NCI-H2196 (cell line): ENCODE results near the gene MDN1.
"Not testable (repeated sequence)": the region's sequence is repeated elsewhere in the genome, so short reads cannot be mapped to it uniquely, and the experiment has no call there.

Experiments used
- DNase-seq: peaks from one replicate; lab custom pipeline; 2025; ENCODE audit not compliant: unreplicated experiment; lab: John Stamatoyannopoulos, UW

The MDN1 gene, protein sequence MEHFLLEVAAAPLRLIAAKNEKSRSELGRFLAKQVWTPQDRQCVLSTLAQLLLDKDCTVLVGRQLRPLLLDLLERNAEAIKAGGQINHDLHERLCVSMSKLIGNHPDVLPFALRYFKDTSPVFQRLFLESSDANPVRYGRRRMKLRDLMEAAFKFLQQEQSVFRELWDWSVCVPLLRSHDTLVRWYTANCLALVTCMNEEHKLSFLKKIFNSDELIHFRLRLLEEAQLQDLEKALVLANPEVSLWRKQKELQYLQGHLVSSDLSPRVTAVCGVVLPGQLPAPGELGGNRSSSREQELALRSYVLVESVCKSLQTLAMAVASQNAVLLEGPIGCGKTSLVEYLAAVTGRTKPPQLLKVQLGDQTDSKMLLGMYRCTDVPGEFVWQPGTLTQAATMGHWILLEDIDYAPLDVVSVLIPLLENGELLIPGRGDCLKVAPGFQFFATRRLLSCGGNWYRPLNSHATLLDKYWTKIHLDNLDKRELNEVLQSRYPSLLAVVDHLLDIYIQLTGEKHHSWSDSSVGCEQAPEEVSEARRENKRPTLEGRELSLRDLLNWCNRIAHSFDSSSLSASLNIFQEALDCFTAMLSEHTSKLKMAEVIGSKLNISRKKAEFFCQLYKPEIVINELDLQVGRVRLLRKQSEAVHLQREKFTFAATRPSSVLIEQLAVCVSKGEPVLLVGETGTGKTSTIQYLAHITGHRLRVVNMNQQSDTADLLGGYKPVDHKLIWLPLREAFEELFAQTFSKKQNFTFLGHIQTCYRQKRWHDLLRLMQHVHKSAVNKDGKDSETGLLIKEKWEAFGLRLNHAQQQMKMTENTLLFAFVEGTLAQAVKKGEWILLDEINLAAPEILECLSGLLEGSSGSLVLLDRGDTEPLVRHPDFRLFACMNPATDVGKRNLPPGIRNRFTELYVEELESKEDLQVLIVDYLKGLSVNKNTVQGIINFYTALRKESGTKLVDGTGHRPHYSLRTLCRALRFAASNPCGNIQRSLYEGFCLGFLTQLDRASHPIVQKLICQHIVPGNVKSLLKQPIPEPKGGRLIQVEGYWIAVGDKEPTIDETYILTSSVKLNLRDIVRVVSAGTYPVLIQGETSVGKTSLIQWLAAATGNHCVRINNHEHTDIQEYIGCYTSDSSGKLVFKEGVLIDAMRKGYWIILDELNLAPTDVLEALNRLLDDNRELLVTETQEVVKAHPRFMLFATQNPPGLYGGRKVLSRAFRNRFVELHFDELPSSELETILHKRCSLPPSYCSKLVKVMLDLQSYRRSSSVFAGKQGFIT (N-terminal part only)

DNA sequence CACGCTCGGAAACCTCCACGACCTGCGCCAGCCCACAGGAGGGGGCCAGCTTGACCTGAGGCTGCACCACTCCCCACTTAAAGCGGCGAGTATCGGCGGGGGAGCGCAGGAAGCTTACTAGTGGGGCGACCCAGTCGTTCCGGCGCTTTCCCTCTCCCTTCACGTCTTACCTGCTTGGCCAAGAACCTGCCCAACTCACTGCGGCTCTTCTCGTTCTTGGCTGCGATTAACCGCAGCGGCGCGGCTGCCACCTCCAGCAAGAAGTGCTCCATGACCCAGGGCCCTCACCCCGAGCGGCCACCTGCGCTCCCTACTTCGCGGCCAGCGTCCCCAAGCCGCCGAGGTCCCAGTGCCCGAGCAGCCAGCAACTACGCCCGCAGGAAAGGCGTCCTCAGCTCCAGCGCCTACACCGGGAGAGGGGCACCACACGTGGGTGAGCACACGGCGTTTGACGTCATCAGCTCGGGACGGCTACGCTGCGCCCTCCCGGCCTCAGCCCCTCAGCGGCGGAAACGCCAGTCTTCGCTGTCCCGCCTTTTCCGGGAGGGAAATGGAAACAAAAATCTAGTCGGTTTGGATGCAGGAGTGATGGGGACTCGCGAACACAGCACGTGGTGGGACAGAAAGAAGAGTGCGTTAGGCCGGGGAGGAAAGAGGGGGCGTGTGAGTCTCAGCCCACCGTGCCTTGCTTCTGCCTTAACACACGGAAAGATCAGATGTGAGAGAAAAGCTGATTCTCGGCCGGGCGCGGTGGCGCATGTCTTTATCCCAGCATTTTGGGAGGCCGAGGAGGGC lies at the start of gene MDN1:
MDN1 (minus strand) TSS at position 459 of the 795 bp plus-strand sequence; CDS start at position 272, 187 bp downstream.
- peak; percentile 96 for DNase-seq

DNA sequence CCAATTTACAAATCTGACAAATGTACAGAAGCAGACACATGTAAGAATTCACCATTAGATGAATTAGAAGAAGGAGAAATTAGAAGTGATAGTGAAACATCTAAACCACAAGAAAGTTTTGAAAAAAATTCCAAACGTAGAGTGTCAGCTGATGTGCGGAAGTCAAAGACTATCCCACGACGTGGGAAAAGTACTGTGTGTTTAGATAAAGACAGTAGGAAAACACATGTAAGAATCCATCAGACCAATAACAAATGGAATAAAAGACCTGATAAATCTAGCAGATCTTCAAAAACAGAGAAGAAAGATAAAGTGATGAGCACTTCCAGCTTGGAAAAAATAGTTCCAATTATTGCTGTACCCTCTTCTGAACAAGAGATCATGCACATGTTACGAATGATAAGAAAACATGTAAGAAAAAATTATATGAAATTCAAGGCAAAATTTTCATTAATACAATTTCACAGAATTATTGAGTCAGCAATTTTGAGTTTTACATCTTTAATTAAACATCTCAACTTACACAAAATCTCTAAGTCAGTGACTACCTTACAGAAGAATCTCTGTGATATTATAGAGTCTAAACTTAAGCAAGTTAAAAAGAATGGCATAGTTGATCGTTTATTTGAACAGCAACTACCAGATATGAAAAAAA lies 46.6 kb upstream of the MDN1 start:
- DNase-seq: no peak

DNA sequence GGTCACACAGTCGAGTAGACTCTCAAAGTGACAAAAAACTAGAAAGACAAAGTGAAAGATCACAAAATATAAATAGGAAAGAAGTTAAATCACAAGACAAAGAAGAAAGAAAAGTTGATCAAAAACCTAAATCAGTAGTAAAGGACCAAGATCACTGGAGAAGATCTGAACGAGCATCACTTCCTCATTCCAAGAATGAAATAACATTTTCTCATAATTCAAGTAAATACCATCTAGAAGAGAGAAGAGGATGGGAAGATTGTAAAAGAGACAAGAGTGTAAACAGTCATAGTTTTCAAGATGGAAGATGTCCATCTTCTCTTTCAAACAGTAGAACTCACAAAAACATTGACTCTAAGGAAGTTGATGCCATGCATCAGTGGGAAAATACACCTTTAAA lies 43.1 kb upstream of the MDN1 start:
- no peak for DNase-seq

DNA sequence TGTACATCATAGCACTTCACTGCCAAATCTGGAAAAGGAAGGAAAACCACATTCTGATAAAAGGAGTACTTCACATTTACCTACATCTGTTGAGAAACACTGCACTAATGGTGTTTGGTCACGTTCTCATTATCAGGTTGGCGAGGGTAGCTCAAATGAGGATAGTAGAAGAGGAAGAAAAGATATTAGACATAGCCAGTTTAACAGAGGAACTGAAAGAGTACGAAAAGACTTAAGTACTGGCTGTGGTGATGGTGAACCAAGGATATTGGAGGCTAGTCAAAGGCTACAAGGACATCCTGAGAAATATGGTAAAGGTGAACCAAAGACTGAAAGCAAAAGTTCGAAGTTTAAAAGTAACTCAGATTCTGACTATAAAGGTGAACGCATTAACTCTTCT lies 42.7 kb upstream of the MDN1 start:
- no peak for DNase-seq

DNA sequence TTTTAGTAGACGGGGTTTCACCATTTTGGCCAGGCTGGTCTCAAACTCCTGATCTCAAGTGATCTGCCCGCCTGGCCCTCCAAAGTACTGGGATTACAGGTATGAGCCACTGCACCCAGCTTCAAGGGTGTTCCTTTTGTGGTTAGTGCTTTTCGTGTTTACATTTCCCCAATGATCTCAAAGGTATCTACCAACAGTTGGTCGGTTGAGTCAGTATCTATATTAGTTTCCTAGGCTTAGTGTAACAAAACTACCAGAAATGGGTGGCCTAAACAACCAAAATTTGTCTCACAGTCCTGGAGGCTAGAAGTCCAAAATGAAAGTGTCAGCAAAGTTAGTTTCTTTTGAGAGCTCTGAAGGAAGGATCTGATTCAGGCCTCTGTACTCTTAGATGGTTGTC lies 40.1 kb upstream of the MDN1 start:
- DNase-seq: no peak

DNA sequence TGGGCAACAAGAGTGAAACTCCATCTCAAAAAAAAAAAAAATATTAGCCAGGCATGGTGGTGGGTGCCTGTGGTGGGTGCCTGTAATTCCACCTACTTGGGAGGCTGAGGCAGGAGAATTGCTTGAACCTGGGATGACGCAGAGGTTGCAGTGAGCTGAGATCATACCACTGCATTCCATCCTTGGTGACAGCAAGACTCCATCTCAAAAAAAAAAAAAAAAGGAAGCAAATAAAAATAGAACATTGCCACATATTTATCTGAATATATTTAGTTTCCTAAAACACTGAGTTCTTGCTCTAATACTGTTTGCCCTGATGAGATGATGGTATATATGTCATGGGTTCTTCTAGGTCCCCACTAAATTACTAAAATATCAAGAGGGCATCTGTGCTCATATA lies 38.4 kb upstream of the MDN1 start:
- no peak for DNase-seq

DNA sequence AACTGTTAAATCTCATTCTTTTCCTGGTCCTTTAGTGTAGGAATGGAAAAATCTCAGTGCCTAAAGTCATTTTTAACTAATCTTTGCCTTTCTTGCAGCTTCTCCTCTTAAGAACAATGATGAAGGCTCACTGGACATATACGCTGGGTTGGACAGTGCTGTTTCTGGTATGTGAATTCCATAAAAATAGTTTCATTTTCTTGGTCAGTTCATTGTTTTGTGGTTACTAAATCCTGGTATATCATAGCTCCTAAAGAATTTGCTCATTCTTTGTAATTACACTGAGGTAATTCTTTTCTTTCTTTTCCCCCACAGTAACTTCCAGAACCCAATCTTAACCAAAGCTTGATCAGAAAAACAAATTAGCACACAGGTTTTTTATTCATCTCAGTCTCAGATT lies 33.5 kb upstream of the MDN1 start:
- no peak for DNase-seq

DNA sequence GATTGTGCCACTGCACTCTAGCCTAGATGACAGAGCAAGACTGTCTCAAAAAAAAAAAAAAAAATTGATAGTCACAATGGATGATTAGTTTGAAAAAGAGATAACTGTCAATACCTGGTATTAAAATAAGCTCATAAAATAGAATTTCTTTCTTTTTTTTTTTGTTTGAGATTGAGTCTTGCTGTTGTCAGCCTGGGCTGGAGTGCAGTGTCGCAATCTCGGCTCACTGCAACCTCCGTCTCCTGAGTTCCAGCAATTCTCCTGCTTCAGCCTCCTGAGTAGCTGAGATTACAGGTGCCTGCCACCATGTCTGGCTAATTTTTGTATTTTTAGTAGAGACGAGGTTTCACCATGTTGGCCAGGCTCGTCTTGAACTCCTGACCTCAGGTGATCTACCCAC lies 27.9 kb upstream of the MDN1 start:
- DNase-seq: not testable (repeated sequence)

DNA sequence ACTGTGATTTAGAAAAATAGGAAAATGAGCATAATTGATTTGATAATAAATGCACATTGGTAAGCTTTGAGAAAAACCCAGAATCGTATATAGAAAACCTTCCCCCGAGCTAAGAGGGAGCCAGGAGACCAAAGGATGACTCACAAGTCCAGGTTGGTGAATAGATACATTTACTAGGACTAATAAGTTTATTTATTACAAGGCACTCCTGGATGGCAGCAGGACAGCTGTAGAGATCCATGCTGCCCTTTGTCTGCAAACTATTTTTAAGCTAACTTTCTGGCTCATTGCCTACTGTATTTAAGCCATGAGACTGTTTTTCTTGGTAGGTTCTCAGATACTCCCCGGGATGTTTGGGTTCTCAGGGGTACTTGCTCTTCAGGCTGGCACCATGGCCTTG lies 23.5 kb upstream of the MDN1 start:
- DNase-seq: peak; percentile 10

DNA sequence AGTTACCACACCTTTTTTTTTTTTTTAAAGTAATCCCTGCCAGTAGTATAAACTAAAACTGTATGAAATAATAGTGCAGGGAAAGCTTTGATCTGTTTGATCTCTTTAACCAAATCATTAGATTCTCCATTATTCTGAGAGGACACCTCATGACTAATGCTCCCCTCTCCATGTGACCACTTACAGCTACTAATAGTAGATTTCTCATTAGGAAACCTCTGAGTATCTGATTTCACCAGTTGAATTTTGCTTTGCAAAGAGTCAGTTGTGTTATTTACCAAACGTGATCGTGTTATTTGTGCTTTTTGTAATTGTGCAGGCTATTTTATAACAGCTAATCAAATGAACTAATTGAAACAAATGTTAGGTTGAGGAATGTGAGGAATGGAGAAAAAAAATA lies 22.6 kb upstream of the MDN1 start:
- DNase-seq: no peak

DNA sequence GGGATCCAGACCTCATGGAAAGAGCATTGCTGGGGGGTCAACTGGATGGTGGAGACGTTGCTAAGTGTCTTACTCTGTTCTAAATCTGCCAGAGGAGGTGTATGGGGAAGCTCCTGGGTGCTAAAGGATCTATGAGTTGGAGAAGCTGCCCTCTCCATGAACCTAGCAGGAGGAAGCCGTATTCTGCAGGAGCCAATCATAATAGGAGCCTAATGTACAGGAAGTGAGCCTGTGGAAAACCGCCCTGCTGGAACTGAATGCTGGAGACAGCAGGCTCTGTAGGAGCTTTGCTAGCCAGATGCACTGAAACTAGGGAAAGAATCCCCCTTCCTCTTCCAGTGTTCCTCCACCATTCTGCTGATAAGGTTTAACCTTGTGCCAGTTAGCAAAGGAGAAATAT lies 20.9 kb upstream of the MDN1 start:
- no peak for DNase-seq

DNA sequence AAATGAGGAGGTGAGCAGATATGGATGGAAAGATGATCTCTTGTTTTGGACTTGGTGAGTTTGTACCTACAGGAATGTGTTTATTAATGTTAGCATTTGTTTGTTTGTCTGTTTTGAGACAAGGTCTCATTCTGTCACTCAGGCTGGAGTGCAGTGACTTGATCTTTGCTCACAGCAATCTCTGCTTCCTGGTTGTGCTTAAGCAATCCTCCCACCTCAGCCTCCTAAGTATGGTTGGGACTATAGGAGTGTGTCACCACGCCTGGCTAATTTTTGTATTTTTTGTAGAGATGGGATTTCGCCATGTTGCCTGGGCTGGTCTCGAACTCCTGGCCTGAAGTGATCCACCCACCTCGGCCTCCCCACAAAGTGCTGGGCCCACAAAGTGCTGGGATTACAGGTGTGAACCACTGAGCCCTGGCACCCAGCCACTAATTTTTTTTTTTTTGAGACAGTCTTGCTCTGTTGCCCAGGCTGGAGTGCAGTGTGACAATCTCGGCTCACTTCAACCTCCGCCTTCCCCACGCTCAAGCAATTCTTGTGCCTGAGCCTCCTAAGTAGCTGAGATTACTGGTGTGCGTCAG lies 17.1 kb upstream of the MDN1 start:
- no peak for DNase-seq

DNA sequence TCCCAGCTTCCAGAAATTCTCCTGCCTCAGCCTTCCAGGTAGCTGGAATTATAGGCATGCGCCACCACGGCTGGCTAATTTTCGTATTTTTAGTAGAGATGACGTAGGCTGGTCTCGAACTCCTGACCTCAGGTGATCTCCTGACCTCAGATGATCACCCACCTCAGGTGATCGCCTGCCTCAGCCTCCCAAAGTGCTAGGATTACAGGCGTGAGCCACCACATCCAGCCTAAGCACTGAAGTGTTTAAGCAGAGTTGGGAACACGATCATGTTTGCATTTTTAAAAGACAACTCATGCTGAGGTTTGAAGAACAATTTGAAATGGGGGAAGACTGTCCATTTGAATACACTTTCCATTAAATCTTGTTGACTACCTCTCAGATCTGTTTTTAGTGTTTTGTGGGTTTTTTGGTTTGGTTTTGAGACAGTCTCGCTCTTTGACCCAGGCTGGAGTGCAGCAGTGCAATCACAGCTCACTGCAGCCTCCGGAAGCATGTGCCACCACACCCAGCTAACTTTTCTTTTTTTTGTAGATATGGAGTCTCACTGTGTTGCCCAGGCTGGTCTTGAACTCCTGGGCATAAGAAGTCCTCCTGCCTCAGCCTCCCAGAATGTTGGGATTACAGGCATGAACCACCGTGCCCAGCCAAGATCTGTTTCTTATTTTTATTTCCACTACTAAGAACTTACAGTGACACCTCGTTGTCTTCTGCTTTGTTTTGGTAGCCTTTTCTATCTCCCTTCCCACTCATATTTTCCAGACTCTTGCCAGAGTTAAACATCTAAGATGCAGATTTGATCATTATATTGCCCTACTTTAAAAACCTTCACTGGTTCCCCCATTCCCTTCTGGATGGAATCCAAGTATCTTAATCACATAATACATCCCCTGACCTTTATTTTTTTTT lies 15.5 kb upstream of the MDN1 start:
- no peak for DNase-seq

DNA sequence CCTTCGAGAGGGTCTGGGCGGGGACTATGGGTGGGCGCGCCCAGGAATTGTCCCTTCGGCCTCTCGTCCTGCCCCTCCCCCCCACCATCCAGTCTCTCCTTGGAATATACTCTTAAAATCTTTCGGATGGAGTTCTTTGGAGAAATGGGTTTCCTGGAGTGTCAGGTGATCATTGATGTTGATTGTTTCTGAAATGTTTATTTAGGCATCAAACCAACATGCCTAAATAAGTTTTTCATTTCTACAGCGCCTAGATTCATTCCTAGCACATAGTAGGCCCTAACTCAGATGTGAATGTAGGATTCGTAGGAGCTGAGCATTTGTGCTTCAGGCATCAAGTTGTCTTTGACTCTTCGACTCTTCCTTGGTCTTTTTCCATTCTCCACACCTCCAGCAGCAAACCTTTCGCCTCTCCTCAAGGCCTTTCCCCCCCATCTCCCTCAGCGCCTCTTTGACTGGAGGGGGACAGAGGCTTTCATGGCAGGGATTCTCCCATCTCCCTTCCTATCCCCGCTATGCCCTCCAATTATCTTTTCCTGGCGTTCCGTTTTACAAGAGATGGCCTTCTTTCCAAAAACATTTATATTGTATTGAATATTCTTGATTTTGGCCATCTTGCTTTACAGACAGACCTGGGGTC lies 10.7 kb upstream of the MDN1 start:
- no peak for DNase-seq

DNA sequence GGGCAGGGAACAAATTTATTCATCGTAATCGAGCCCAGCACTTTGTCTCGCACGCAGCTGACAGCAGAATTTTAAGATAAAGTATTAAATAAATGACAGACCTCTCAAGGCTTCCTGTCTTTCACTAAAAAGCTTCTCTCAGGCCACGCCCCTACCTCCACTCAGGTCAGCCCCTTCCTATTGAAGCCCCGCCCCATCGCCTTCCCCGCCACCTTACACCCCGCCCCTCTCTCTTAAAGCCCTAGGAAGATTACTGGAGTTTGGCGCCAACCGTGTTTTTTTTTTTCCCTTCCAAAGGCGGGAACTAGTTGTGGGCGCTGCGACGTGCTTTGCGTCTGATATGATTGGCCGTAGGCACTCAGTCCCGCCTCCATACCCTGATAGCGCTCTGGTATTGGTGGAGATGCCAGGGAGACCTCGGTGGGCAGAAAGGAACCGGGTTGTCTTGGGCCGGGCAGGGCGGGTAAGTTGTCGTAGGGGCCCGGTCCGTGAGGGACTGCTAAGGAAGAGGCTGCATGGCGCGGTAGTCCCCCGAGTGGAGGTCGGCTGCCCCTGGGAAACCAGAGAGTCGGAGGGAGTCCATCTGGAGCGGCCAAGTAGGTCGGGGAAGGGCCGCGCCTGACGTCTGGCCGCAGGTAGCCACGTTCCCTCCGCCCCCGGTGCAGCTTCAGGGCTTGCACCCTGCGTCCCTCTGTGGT lies 10.0 kb upstream of the MDN1 start, which contains the start of gene CASP8AP2:
CASP8AP2 (plus strand) TSS at position 409 of the 698 bp plus-strand sequence.
- DNase-seq: peak; percentile 98

DNA sequence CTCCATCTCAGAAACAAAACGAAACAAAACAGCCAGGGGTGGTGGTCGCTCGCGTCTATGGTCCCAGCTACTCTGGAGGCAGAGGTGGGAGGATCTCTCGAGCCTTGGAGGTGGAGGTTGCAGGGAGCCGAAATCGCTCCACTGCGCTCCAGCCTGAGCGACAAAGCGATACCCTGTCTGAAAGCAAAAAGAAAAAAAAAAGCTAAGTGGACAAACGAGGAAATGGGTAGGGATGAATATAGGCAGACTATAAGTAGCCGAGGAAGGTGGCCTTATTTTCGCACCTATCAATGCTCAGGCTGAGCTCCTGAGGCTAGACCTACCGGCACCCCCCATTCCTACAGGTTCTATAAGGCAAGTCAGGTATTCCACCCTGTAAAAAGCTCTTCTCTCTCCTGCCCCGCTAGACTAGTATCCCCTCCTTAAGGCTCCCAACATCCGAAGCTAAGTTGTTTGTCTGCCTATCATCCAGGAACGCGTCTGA lies 9.4 kb upstream of the MDN1 start:
- no peak for DNase-seq

DNA sequence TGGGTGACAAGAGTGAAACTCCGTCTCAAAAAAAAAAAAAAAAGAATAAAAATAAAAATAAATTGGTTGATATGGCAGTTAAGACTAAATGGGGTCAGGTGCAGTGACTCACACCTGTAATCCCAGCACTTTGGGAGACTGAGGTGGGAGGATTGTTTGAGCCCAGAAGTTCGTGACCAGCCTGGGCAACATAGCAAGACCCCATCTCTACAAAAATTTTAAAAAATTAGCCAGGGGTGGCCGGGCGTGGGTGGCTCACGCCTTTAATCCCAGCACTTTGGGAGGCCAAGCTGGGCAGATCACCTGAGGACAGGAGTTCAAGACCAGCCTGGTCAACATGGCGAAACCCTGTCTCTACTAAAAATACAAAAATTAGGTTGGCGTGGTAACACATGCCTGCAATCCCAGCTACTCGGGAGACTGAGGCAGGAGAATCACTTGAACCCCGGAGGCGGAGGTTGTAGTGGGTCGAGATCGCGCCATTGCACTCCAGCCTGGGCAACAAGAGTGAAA lies 8.9 kb upstream of the MDN1 start:
- DNase-seq: not testable (repeated sequence)
